ENCODE measurements around the gene MRPL55. TPM values are rescaled to one million over a fixed set of nuclear protein-coding genes. Genes with fewer than 3 reads are reported as not detected.

The MRPL55 gene
- total RNA-seq, 1 donor from 2014 or later: 130 TPM

DNA sequence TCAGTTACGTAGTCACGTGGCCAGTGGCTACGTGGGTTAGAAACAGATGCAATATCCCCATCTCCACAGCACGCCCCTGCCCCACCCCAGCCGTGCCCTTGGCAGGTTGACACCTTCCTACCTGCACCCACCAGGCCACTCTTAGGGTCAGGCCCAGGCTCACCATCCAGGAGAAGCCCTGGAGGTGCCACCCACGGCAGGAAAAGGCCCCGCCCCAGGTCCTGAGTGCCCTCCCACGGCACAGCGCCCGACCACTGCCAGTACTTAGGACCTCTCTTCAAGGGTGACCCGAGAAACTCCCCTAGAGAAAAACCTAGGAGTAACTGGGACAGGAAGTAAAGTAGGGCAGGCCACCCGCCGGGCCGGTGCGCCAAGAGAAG lies 7.5 kb downstream of the MRPL55 start:
- DNase-seq (ENCODE audit: low read depth): no peak
- TF ChIP-seq, protein P1, sequence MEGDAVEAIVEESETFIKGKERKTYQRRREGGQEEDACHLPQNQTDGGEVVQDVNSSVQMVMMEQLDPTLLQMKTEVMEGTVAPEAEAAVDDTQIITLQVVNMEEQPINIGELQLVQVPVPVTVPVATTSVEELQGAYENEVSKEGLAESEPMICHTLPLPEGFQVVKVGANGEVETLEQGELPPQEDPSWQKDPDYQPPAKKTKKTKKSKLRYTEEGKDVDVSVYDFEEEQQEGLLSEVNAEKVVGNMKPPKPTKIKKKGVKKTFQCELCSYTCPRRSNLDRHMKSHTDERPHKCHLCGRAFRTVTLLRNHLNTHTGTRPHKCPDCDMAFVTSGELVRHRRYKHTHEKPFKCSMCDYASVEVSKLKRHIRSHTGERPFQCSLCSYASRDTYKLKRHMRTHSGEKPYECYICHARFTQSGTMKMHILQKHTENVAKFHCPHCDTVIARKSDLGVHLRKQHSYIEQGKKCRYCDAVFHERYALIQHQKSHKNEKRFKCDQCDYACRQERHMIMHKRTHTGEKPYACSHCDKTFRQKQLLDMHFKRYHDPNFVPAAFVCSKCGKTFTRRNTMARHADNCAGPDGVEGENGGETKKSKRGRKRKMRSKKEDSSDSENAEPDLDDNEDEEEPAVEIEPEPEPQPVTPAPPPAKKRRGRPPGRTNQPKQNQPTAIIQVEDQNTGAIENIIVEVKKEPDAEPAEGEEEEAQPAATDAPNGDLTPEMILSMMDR (conservative IDR thresholded peaks at IDR 0.05; ENCODE audit: low read depth, low read length): no peak
- peak overlapping the region; percentile 89 for H3K4me3 ChIP-seq (ENCODE audit: low read depth, low read length)

GRCh38 chr1:228100822-228101613 lies 8.1 kb downstream of the MRPL55 start:
- peak overlapping the region; percentile 89 for H3K4me3 ChIP-seq (ENCODE audit: low read depth, low read length)
- TF ChIP-seq, protein P1 (conservative IDR thresholded peaks at IDR 0.05; ENCODE audit: low read depth, low read length): no peak
- no peak for DNase-seq (ENCODE audit: low read depth)

- TF ChIP-seq, protein P1 (conservative IDR thresholded peaks at IDR 0.05; ENCODE audit: low read depth, low read length): no peak
Observed at GRCh38 chr1:228099331-228099732, 9.8 kb downstream of the MRPL55 start.

GRCh38 chr1:228098323-228098931 lies 10.7 kb downstream of the MRPL55 start:
- H3K4me3 ChIP-seq (ENCODE audit: low read depth, low read length): no peak overlapping the region
- no peak for DNase-seq (ENCODE audit: low read depth)
- TF ChIP-seq, protein P1 (conservative IDR thresholded peaks at IDR 0.05; ENCODE audit: low read depth, low read length): no peak

More at GRCh38 chr1:228099331-228099732, 9.8 kb downstream of the MRPL55 start:
- no peak for DNase-seq (ENCODE audit: low read depth)
- H3K4me3 ChIP-seq (ENCODE audit: low read depth, low read length): no peak overlapping the region

DNA sequence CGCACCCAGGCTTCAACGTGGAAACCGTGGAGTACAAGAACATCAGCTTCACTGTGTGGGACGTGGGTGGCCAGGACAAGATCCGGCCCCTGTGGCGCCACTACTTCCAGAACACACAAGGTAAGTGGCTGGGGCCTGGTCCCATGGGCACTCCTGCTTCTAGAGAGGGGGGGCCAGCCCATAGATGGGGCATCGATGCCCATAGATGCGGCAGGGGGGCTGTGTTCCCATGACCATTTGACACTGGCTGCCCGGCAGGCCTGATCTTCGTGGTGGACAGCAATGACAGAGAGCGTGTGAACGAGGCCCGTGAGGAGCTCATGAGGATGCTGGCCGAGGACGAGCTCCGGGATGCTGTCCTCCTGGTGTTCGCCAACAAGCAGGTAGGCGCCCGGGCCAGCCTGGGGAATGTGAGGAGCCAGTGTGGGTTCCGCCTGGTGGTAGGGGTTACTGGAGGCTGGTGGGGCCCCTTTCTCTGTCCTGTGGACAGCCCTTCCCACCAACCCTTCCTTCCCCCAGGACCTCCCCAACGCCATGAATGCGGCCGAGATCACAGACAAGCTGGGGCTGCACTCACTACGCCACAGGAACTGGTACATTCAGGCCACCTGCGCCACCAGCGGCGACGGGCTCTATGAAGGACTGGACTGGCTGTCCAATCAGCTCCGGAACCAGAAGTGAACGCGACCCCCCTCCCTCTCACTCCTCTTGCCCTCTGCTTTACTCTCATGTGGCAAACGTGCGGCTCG lies 11.6 kb downstream of the MRPL55 start:
- H3K4me3 ChIP-seq (ENCODE audit: low read depth, low read length): no peak overlapping the region
- DNase-seq (ENCODE audit: low read depth): no peak
- TF ChIP-seq, protein P1 (conservative IDR thresholded peaks at IDR 0.05; ENCODE audit: low read depth, low read length): no peak

GRCh38 chr1:228096416-228097332 lies 12.4 kb downstream of the MRPL55 start:
- TF ChIP-seq, protein P1 (conservative IDR thresholded peaks at IDR 0.05; ENCODE audit: low read depth, low read length): no peak
- H3K4me3 ChIP-seq (ENCODE audit: low read depth, low read length): no peak overlapping the region
- no peak for DNase-seq (ENCODE audit: low read depth)
